ENCODE results near the gene CASR.
A peak's percentile ranks its signal among the peaks of the same experiment; 100 is the strongest.

CASR gene

GRCh38 chr3:122186372-122186771, 2.9 kb downstream of the CASR start:
- CTCF ChIA-PET, result interaction anchor here (0.6 kb wide), 1 partner anchor 156 kb away, joined by 3 read pairs; no protein-coding TSS in a partner anchor

GRCh38 chr3:122188737-122189136, 5.3 kb downstream of the CASR start:
- no peaks in the 10 kb centered on the region for H3K36me3 ChIP-seq (ENCODE audit: control insufficient read depth in 2 of 2, insufficient read depth in 1 of 2, low read length in 2 of 2)
- POLR2A ChIA-PET, result no interaction called here
- H3K27ac ChIP-seq (ENCODE audit: extremely low read depth, low read depth, low read length), result no peak overlapping the region
- H3K4me1 ChIP-seq (ENCODE audit: control insufficient read depth, insufficient read depth, low read length), result peaks cover 7% of the 10 kb centered on the region; the same call in 1 of the 2 replicates
- H3K9me3 ChIP-seq (ENCODE audit: control insufficient read depth, insufficient read depth, low read depth, low read length), result no peaks in the 10 kb centered on the region
- no peak for TF ChIP-seq ZNF654 (tag by site-specific recombination; IDR thresholded peaks at IDR 0.05; ENCODE audit: low read depth)
- no peak overlapping the region for H3K4me3 ChIP-seq (ENCODE audit: low read depth, low read length)
- CTCF ChIA-PET, result interaction anchor here (0.6 kb wide), 1 partner anchor 205 kb away, joined by 3 read pairs; no protein-coding TSS in a partner anchor

More at GRCh38 chr3:122186372-122186771, 2.9 kb downstream of the CASR start:
- H3K27ac ChIP-seq (ENCODE audit: extremely low read depth, low read depth, low read length), result no peak overlapping the region
- H3K9me3 ChIP-seq (ENCODE audit: control insufficient read depth, insufficient read depth, low read depth, low read length), result no peaks in the 10 kb centered on the region
- H3K4me3 ChIP-seq (ENCODE audit: low read depth, low read length), result no peak overlapping the region
- H3K4me1 ChIP-seq (ENCODE audit: control insufficient read depth, insufficient read depth, low read length), result peaks cover 7% of the 10 kb centered on the region; the same call in 1 of the 2 replicates
- H3K36me3 ChIP-seq (ENCODE audit: control insufficient read depth in 2 of 2, insufficient read depth in 1 of 2, low read length in 2 of 2), result no peaks in the 10 kb centered on the region
- POLR2A ChIA-PET, result no interaction called here
- TF ChIP-seq ZNF174 (tag by site-specific recombination; IDR thresholded peaks at IDR 0.05), result no peak
- peak; percentile 95 for TF ChIP-seq GLIS1 (tag by site-specific recombination; IDR thresholded peaks at IDR 0.05)

DNA sequence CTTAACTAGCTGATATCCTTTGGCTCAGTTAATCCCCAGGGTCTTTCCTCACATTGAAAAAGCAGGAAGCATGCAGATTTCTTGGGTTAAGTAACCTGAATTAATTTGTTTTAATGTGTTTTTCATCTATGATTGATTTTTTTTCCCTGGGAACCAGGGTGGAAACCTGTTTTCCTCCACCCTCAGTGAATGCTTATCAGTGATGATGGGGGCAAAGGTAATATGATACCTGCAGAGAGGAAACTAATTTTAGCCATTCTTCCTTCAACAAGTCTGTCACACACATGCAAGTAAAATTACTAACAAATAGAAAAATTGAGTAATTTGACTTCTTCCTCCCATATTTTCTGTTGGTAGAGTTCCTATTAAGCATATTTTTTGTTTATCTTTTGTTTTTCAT, 5.9 kb downstream of the CASR start:
- CTCF ChIA-PET, result no interaction called here

GRCh38 chr3:122190525-122190924, 7.1 kb downstream of the CASR start:
- CTCF ChIA-PET, result no interaction called here
- no peak for TF ChIP-seq KLF16 (tag by site-specific recombination; IDR thresholded peaks at IDR 0.05)
- no peak for TF ChIP-seq ZNF280C (tag by site-specific recombination; IDR thresholded peaks at IDR 0.05)
- no peak for TF ChIP-seq KLF1 (tag by site-specific recombination; IDR thresholded peaks at IDR 0.05)
- TF ChIP-seq, protein P1, sequence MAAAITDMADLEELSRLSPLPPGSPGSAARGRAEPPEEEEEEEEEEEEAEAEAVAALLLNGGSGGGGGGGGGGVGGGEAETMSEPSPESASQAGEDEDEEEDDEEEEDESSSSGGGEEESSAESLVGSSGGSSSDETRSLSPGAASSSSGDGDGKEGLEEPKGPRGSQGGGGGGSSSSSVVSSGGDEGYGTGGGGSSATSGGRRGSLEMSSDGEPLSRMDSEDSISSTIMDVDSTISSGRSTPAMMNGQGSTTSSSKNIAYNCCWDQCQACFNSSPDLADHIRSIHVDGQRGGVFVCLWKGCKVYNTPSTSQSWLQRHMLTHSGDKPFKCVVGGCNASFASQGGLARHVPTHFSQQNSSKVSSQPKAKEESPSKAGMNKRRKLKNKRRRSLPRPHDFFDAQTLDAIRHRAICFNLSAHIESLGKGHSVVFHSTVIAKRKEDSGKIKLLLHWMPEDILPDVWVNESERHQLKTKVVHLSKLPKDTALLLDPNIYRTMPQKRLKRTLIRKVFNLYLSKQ (tag by site-specific recombination; IDR thresholded peaks at IDR 0.05; ENCODE audit: borderline replicate concordance), result no peak
- no peak for TF ChIP-seq ZNF571 (tag by site-specific recombination; IDR thresholded peaks at IDR 0.05)
- no peak for TF ChIP-seq ZBTB10 (tag by site-specific recombination; IDR thresholded peaks at IDR 0.05)
- TF ChIP-seq ZNF670 (tag by site-specific recombination; IDR thresholded peaks at IDR 0.05; ENCODE audit: low read depth), result no peak
- no peak for TF ChIP-seq MEIS1 (CRISPR knock-in tag; IDR thresholded peaks at IDR 0.05; ENCODE audit: borderline replicate concordance)
- TF ChIP-seq ZNF2 (tag by site-specific recombination; IDR thresholded peaks at IDR 0.05), result no peak

More for the DNA sequence above, 5.9 kb downstream of the CASR start:
- no peak overlapping the region for H3K4me3 ChIP-seq (ENCODE audit: low read depth, low read length)
- H3K27ac ChIP-seq (ENCODE audit: extremely low read depth, low read depth, low read length), result no peak overlapping the region
- H3K36me3 ChIP-seq (ENCODE audit: control insufficient read depth in 2 of 2, insufficient read depth in 1 of 2, low read length in 2 of 2), result no peaks in the 10 kb centered on the region
- POLR2A ChIA-PET, result no interaction called here
- TF ChIP-seq ZNF433 (tag by site-specific recombination; IDR thresholded peaks at IDR 0.05; ENCODE audit: low read depth) (no peak), ZNF26 (tag by site-specific recombination; IDR thresholded peaks at IDR 0.05) (no peak), ZNF501 (tag by site-specific recombination; IDR thresholded peaks at IDR 0.05) (no peak)
- TF ChIP-seq, protein P2, sequence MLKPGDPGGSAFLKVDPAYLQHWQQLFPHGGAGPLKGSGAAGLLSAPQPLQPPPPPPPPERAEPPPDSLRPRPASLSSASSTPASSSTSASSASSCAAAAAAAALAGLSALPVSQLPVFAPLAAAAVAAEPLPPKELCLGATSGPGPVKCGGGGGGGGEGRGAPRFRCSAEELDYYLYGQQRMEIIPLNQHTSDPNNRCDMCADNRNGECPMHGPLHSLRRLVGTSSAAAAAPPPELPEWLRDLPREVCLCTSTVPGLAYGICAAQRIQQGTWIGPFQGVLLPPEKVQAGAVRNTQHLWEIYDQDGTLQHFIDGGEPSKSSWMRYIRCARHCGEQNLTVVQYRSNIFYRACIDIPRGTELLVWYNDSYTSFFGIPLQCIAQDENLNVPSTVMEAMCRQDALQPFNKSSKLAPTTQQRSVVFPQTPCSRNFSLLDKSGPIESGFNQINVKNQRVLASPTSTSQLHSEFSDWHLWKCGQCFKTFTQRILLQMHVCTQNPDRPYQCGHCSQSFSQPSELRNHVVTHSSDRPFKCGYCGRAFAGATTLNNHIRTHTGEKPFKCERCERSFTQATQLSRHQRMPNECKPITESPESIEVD (tag by site-specific recombination; IDR thresholded peaks at IDR 0.05), result 0 out of 2 replicates have a peak, but pooled peaks have one; percentile 31
- H3K4me1 ChIP-seq (ENCODE audit: control insufficient read depth, insufficient read depth, low read length), result peaks cover 7% of the 10 kb centered on the region; the same call in 1 of the 2 replicates
- H3K9me3 ChIP-seq (ENCODE audit: control insufficient read depth, insufficient read depth, low read depth, low read length), result no peaks in the 10 kb centered on the region

More at GRCh38 chr3:122190525-122190924, 7.1 kb downstream of the CASR start:
- no peak overlapping the region for H3K27ac ChIP-seq (ENCODE audit: extremely low read depth, low read depth, low read length)
- H3K4me3 ChIP-seq (ENCODE audit: low read depth, low read length), result no peak overlapping the region
- peaks cover 7% of the 10 kb centered on the region; the same call in 1 of the 2 replicates for H3K4me1 ChIP-seq (ENCODE audit: control insufficient read depth, insufficient read depth, low read length)
- H3K36me3 ChIP-seq (ENCODE audit: control insufficient read depth in 2 of 2, insufficient read depth in 1 of 2, low read length in 2 of 2), result no peaks in the 10 kb centered on the region
- POLR2A ChIA-PET, result no interaction called here
- H3K9me3 ChIP-seq (ENCODE audit: control insufficient read depth, insufficient read depth, low read depth, low read length), result no peaks in the 10 kb centered on the region
